Chondrocyte (in vitro differentiated cells): ENCODE results near the gene PEPD. TPM values are rescaled to one million over a fixed set of nuclear protein-coding genes. Genes with fewer than 3 reads are reported as not detected.
"Not testable (repeated sequence)": the region's sequence is repeated elsewhere in the genome, so short reads cannot be mapped to it uniquely, and the experiment has no call there.

ENCODE experiments used
- DNase-seq: peaks from one replicate; pipeline ENCODE4 v3.0.0; 2021; ENCODE audit warnings: mixed read lengths, low spot score
- H3K27ac Mint-ChIP-seq: one replicate; pipeline ENCODE4 v1.8.0; 2021; ENCODE audit warnings: mild to moderate bottlenecking, moderate library complexity, mixed read lengths; ENCODE audit not compliant: unreplicated experiment
- H3K27me3 Mint-ChIP-seq: 2 replicates; pipeline ENCODE4 v1.8.0; 2021; ENCODE audit warnings: low read depth, mixed read lengths
- H3K36me3 Mint-ChIP-seq: 2 replicates; pipeline ENCODE4 v1.8.0; 2021; ENCODE audit warnings: low read depth, mixed read lengths
- H3K4me1 Mint-ChIP-seq: 2 replicates; pipeline ENCODE4 v1.8.0; 2021; ENCODE audit warnings: low read depth, mild to moderate bottlenecking, mixed read lengths
- H3K4me3 Mint-ChIP-seq: one replicate; pipeline ENCODE4 v1.8.0; 2021; ENCODE audit warnings: mild to moderate bottlenecking, moderate library complexity, mixed read lengths; ENCODE audit not compliant: unreplicated experiment
- H3K9me3 Mint-ChIP-seq: 2 replicates; pipeline ENCODE4 v1.8.0; 2021; ENCODE audit warnings: low read depth, mixed read lengths
- CTCF ChIP-seq: fragments of 200-600 bp; sonication (generic); IDR thresholded peaks from 2 replicates; pipeline ENCODE4 v1.5.0; 2021; ENCODE audit warnings: antibody characterized with exemption, mild to moderate bottlenecking, moderate library complexity
- total RNA-seq: library from RNA; stranded (reverse); gene quantifications from 3 replicates; pipeline ENCODE4 v1.2.1, GENCODE V29; 2021

Gene PEPD
- total RNA-seq, 1 donor from 2014 or later: 55.6 TPM

GRCh38 chr19:33493401-33494275 is 28.0 kb downstream of the PEPD start:
- Mint-ChIP-seq H3K36me3 (peaks cover 3% of the 10 kb centered on the region), H3K4me3 (no peak overlapping the region), H3K4me1 (no peaks in the 10 kb centered on the region), H3K27me3 (no peaks in the 10 kb centered on the region), H3K9me3 (no peaks in the 10 kb centered on the region), H3K27ac (no peak overlapping the region)
- TF ChIP-seq CTCF: no peak
- DNase-seq: peak; percentile 81

GRCh38 chr19:33492951-33493350 is 28.6 kb downstream of the PEPD start:
- H3K4me1 Mint-ChIP-seq: no peaks in the 10 kb centered on the region
- no peaks in the 10 kb centered on the region for H3K27me3 Mint-ChIP-seq
- no peak overlapping the region for H3K27ac Mint-ChIP-seq
- H3K36me3 Mint-ChIP-seq: peaks cover 3% of the 10 kb centered on the region
- no peak for TF ChIP-seq CTCF
- no peak overlapping the region for H3K4me3 Mint-ChIP-seq
- DNase-seq: peak; percentile 58
- no peaks in the 10 kb centered on the region for H3K9me3 Mint-ChIP-seq

GRCh38 chr19:33492090-33492489 is 29.5 kb downstream of the PEPD start:
- TF ChIP-seq CTCF: no peak
- DNase-seq: peak; percentile 52
- H3K4me1 Mint-ChIP-seq: no peaks in the 10 kb centered on the region
- no peaks in the 10 kb centered on the region for H3K27me3 Mint-ChIP-seq
- no peaks in the 10 kb centered on the region for H3K9me3 Mint-ChIP-seq
- H3K27ac Mint-ChIP-seq: no peak overlapping the region
- H3K36me3 Mint-ChIP-seq: peaks cover 3% of the 10 kb centered on the region
- H3K4me3 Mint-ChIP-seq: no peak overlapping the region

GRCh38 chr19:33490596-33490995 is 31.0 kb downstream of the PEPD start:
- not testable (repeated sequence) for H3K4me1 Mint-ChIP-seq, H3K4me3 Mint-ChIP-seq, H3K27ac Mint-ChIP-seq, H3K27me3 Mint-ChIP-seq, DNase-seq, H3K36me3 Mint-ChIP-seq, H3K9me3 Mint-ChIP-seq

- peak; percentile 81 for DNase-seq
- H3K36me3 Mint-ChIP-seq: peaks cover 6% of the 10 kb centered on the region
- no peak for TF ChIP-seq CTCF
- no peaks in the 10 kb centered on the region for H3K4me1 Mint-ChIP-seq
- no peak overlapping the region for H3K4me3 Mint-ChIP-seq
- H3K9me3 Mint-ChIP-seq: no peaks in the 10 kb centered on the region
- H3K27me3 Mint-ChIP-seq: no peaks in the 10 kb centered on the region
- no peak overlapping the region for H3K27ac Mint-ChIP-seq
Observed at GRCh38 chr19:33490041-33490451, 31.5 kb downstream of the PEPD start.

- Mint-ChIP-seq H3K27me3 (no peaks in the 10 kb centered on the region), H3K9me3 (no peaks in the 10 kb centered on the region), H3K36me3 (peaks cover 8% of the 10 kb centered on the region), H3K27ac (no peak overlapping the region), H3K4me3 (no peak overlapping the region), H3K4me1 (no peaks in the 10 kb centered on the region)
- TF ChIP-seq CTCF: no peak
- DNase-seq: peak; percentile 73
Observed at GRCh38 chr19:33488826-33489225, 32.8 kb downstream of the PEPD start.
